ENCODE data around the gene GLYR1.

GLYR1 gene

DNA sequence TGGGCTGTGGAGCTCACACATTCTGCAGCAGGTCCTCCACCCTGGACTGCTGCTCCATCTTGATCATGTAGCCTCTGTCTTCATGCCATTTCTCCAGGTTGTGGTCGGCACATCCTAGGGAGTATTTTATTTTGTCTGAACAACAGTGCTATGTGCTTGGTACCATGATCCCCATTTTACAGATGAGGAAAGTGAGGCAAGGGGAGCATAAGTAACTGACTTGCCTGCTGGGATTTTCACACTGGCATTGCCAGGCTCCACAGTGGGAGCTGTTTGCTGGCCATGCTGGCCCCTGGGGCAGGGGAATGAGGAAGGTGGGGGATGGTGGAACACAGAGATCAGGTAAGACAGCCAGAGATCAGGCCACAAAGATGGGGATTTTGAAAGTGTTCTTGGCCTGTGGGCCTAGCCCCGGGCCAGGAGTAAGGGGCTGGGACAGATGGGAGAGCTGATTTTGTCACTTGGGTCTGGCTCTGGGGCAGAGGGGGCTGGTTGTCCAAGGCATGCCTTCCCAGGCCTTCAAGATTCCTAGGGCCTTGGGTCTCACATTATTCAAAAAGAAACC lies 70.9 kb downstream of the GLYR1 start:
- Histone ChIP-seq H3K27me3 (replicated peaks; ENCODE audit: control insufficient read depth, insufficient read depth, low read length) (no peaks in the 10 kb centered on the region), H3K36me3 (ENCODE audit: control insufficient read depth, insufficient read depth, low read length) (no peaks in the 10 kb centered on the region), H3K4me3 (replicated peaks; ENCODE audit: low read depth, low read length) (no peak overlapping the region)
- TF ChIP-seq CTCF (IDR thresholded peaks at IDR 0.05; ENCODE audit: insufficient read depth, low read length, poor library complexity, severe bottlenecking), result no peak
- DNase-seq (ENCODE audit: extremely low read depth, insufficient read length), result no peak

DNA sequence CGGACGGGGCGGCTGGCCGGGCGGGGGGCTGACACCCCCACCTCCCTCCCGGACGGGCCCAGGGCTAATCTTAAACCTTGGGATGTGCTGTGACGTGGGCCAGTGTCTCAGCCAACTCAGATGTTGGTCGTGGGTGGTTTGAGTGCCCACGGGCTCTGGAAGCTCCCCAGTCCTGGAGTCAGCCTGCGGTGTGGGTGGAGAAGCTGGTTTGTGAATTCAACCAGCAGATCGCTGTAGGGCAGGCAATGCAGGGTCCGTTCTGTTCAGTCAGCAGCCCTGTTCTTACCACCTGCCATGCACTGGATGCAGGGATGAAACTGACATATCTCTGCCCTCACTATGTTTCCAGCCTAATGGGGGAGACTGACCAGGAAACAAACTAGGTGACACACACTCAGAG lies 72.1 kb downstream of the GLYR1 start:
- H3K4me3 ChIP-seq (replicated peaks; ENCODE audit: low read depth, low read length), result no peak overlapping the region
- H3K36me3 ChIP-seq (ENCODE audit: control insufficient read depth, insufficient read depth, low read length), result no peaks in the 10 kb centered on the region
- H3K27me3 ChIP-seq (replicated peaks; ENCODE audit: control insufficient read depth, insufficient read depth, low read length), result no peaks in the 10 kb centered on the region
- no peak for TF ChIP-seq CTCF (IDR thresholded peaks at IDR 0.05; ENCODE audit: insufficient read depth, low read length, poor library complexity, severe bottlenecking)
- DNase-seq (ENCODE audit: extremely low read depth, insufficient read length), result no peak

DNA sequence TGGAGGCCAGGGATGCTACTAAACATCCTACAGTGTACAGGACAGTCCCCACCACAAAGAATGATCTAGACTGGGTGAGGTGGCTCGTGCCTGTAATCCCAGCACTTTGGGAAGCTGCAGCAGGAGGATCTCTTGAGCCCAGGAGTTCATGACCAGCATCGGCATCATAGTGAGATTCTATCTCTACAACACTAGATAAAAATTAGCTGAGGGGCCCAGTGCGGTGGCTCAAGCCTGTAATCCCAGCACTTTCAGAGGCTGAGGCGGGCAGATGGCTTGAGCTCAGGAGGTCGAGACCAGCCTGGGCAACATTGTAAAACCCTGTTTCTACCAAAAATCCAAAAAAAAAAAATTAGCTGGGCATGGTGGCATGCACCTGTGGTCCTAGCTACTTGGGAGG lies 74.7 kb downstream of the GLYR1 start:
- no peaks in the 10 kb centered on the region for H3K27me3 ChIP-seq (replicated peaks; ENCODE audit: control insufficient read depth, insufficient read depth, low read length)
- no peak for TF ChIP-seq CTCF (IDR thresholded peaks at IDR 0.05; ENCODE audit: insufficient read depth, low read length, poor library complexity, severe bottlenecking)
- no peaks in the 10 kb centered on the region for H3K36me3 ChIP-seq (ENCODE audit: control insufficient read depth, insufficient read depth, low read length)

GRCh38 chr16:4771646-4772045 lies 75.4 kb downstream of the GLYR1 start:
- no peaks in the 10 kb centered on the region for H3K36me3 ChIP-seq (ENCODE audit: control insufficient read depth, insufficient read depth, low read length)
- no peak for DNase-seq (ENCODE audit: extremely low read depth, insufficient read length)
- no peaks in the 10 kb centered on the region for H3K27me3 ChIP-seq (replicated peaks; ENCODE audit: control insufficient read depth, insufficient read depth, low read length)
- H3K4me3 ChIP-seq (replicated peaks; ENCODE audit: low read depth, low read length), result no peak overlapping the region
- no peak for TF ChIP-seq CTCF (IDR thresholded peaks at IDR 0.05; ENCODE audit: insufficient read depth, low read length, poor library complexity, severe bottlenecking)

More for the DNA sequence above, 74.7 kb downstream of the GLYR1 start:
- no peak for DNase-seq (ENCODE audit: extremely low read depth, insufficient read length)
- no peak overlapping the region for H3K4me3 ChIP-seq (replicated peaks; ENCODE audit: low read depth, low read length)

GRCh38 chr16:4769306-4769638 lies 77.8 kb downstream of the GLYR1 start:
- H3K27me3 ChIP-seq (replicated peaks; ENCODE audit: control insufficient read depth, insufficient read depth, low read length), result no peaks in the 10 kb centered on the region
- no peak for DNase-seq (ENCODE audit: extremely low read depth, insufficient read length)
- H3K36me3 ChIP-seq (ENCODE audit: control insufficient read depth, insufficient read depth, low read length), result peaks cover 2% of the 10 kb centered on the region; the same call in 1 of the 2 replicates
- no peak overlapping the region for H3K4me3 ChIP-seq (replicated peaks; ENCODE audit: low read depth, low read length)
- no peak for TF ChIP-seq CTCF (IDR thresholded peaks at IDR 0.05; ENCODE audit: insufficient read depth, low read length, poor library complexity, severe bottlenecking)

All from GM06990 (cell line).